GM12878 (cell line): ENCODE data around the gene DTWD2. TPM values are rescaled to one million over a fixed set of nuclear protein-coding genes. Genes with fewer than 3 reads are reported as not detected.

Source experiments
- ATAC-seq: fragments of 200-7000 bp; cut with Tn5 transposase; 3 replicates; pipeline ENCODE4 v1.9.1; 2020; ENCODE audit warnings: mild to moderate bottlenecking, moderate library complexity
- BruUV-seq: library from RNA; stranded (reverse); fragments of 400-500 nt; replicated peaks from 2 replicates; lab custom pipeline; 2021; lab: Mats Ljungman, UMichigan
- CTCF ChIA-PET: fragments of 300-600 bp; sonication (Branson Sonifier 250); formaldehyde crosslinking; extraction: SDS; loops from one replicate; lab custom pipeline; 2021; ENCODE audit warnings: inconsistent platforms; lab: Yijun Ruan, JAX
- POLR2A ChIA-PET: fragments of 350-600 bp; formaldehyde crosslinking; extraction: SDS; loops from one replicate; lab custom pipeline; 2021; ENCODE audit warnings: inconsistent platforms; lab: Charles Lee
- RAD21 ChIA-PET: fragments of 300-600 bp; sonication (Branson Sonifier 250); formaldehyde crosslinking; loops from one replicate; lab custom pipeline; 2023; ENCODE audit warnings: antibody characterized with exemption; ENCODE audit not compliant: unreplicated experiment; lab: Charles Lee
- SMC1A ChIA-PET: fragments of 300-600 bp; sonication (Branson Sonifier 250); formaldehyde crosslinking; loops from one replicate; lab custom pipeline; 2023; ENCODE audit not compliant: unreplicated experiment, uncharacterized antibody; lab: Charles Lee
- DNase-seq: peaks from one replicate; pipeline ENCODE4 v3.0.0-alpha.2; 2011; ENCODE audit warnings: low read depth, low spot score
- FAIRE-seq: peaks from 3 replicates; lab custom pipeline; 2011; peaks lifted over from hg19 to GRCh38; lab: Jason Lieb, UNC
- H2AFZ ChIP-seq: 2 replicates; pipeline ENCODE4 v1.6.0; 2011; ENCODE audit warnings: low read depth, low read length, control low read depth; ENCODE audit not compliant: control insufficient read depth
- H3K27ac ChIP-seq: 2 replicates; pipeline ENCODE4 v1.5.1; 2011; ENCODE audit warnings: control low read depth; ENCODE audit not compliant: control insufficient read depth, insufficient read depth
- H3K27me3 ChIP-seq, 2 experiments: replicated peaks in 1 of 2; 2 replicates each; pipeline versions ENCODE4 v1.6.0 to v1.6.1; 2011; ENCODE audit warnings: low read length in 1 of 2; ENCODE audit not compliant: control insufficient read depth in 2 of 2, insufficient read depth in 2 of 2
- H3K36me3 ChIP-seq, 2 experiments: 2 replicates each; pipeline ENCODE4 v1.5.1; 2011; ENCODE audit warnings: low read length in 1 of 2; ENCODE audit not compliant: control insufficient read depth in 2 of 2, insufficient read depth in 2 of 2
- H3K4me1 ChIP-seq: 2 replicates; pipeline ENCODE4 v1.6.1; 2011; ENCODE audit warnings: mild to moderate bottlenecking, low read length, moderate library complexity, mixed read lengths; ENCODE audit not compliant: control insufficient read depth, insufficient read depth
- H3K4me2 ChIP-seq: 2 replicates; pipeline ENCODE4 v1.6.0; 2011; ENCODE audit warnings: control low read depth; ENCODE audit not compliant: control insufficient read depth, insufficient read depth
- H3K4me3 ChIP-seq: fragments of 200-600 bp; sonication (generic); 2 replicates; pipeline ENCODE4 v1.5.1; 2016
- H3K79me2 ChIP-seq: 2 replicates; pipeline ENCODE4 v1.6.0; 2011; ENCODE audit warnings: low read length; ENCODE audit not compliant: control insufficient read depth, insufficient read depth
- H3K9ac ChIP-seq: 2 replicates; pipeline ENCODE4 v1.8.0; 2011; ENCODE audit warnings: low read length, control low read depth, mixed read lengths; ENCODE audit not compliant: control insufficient read depth, insufficient read depth
- H3K9me3 ChIP-seq: replicated peaks from 3 replicates; pipeline ENCODE4 v1.5.1; 2011; ENCODE audit warnings: mild to moderate bottlenecking, low read length; ENCODE audit not compliant: control insufficient read depth, insufficient read depth
- H4K20me1 ChIP-seq: 2 replicates; pipeline ENCODE4 v1.6.0; 2011; ENCODE audit not compliant: control insufficient read depth, insufficient read depth
- GATAD2B ChIP-seq: fragments of 450-650 bp; conservative IDR thresholded peaks from 2 replicates; pipeline ENCODE4 v1.6.1; 2017; ENCODE audit warnings: low read depth, mild to moderate bottlenecking, moderate library complexity
- JUNB ChIP-seq: IDR thresholded peaks from 2 replicates; pipeline ENCODE4 v1.6.1; 2016; ENCODE audit warnings: antibody characterized with exemption, mild to moderate bottlenecking
- WRNIP1 ChIP-seq: IDR thresholded peaks from 2 replicates; pipeline ENCODE4 v1.6.1; 2011; ENCODE audit warnings: low read depth, low read length, improper control_type of control experiment, borderline replicate concordance
- WGBS: methylation state at CpG from one replicate; pipeline ENCODE4 v1.1.6; 2016; ENCODE audit warnings: low lambda C conversion rate; ENCODE audit not compliant: insufficient replicate concordance, insufficient coverage; ENCODE audit errors: missing lambda C conversion rate; 5-methylcytosine and 5-hydroxymethylcytosine counted together
- in situ Hi-C: fragments of 300-500 bp; cut with MboI; formaldehyde crosslinking; loops from 9 replicates; pipeline ENCODE4 v1.14.3; 2018; ENCODE audit warnings: mixed read lengths
- intact Hi-C: fragments of 100-400 bp; cut with micrococcal nuclease; formaldehyde crosslinking; loops from one replicate; pipeline ENCODE4 v1.14.2; 2022; ENCODE audit not compliant: unreplicated experiment
- polyA plus RNA-seq, 11 experiments: library from polyadenylated mRNA; depleted of rRNA in 4 of 11; unstranded in 6 of 11; stranded (reverse) in 5 of 11; fragments of >200 nt; fragmentation: Nextera tagmentation in 4 of 11; fragmentation: Illumina TruSeq in 1 of 11; extraction: Ambion mirVana in 4 of 11; extraction: Trizol in 1 of 11; gene quantifications; 1 replicate in 1 of 11; 2 replicates in 10 of 11; pipeline versions ENCODE4 v1.2.1 to v1.2.3, GENCODE V29; 2011 to 2016; ENCODE audit warnings: inconsistent platforms in 2 of 11, missing spikeins in 2 of 11, low read depth in 1 of 11
- total RNA-seq, 4 experiments: library from RNA; depleted of rRNA in 3 of 4; stranded (reverse); fragments of >200 nt in 3 of 4; fragmentation: Illumina TruSeq in 1 of 4; extraction: Trizol in 1 of 4; gene quantifications; 2 replicates each; pipeline versions ENCODE4 v1.2.1 to v1.2.3, GENCODE V29; 2013 to 2021
- TF ChIP-seq, protein P1 (sequence below): fragments of 450-650 bp; IDR thresholded peaks from 2 replicates; pipeline ENCODE4 v1.6.1; 2014; ENCODE audit warnings: mild to moderate bottlenecking
- TF ChIP-seq, protein P2 (sequence below): fragments of 450-650 bp; IDR thresholded peaks from 2 replicates; pipeline ENCODE4 v1.6.1; 2016; ENCODE audit warnings: mild to moderate bottlenecking

DTWD2 gene
- total and polyA plus RNA-seq, 10 of the 15 experiments (the other 5 are each of a cell fraction or from before 2014, with no cell fraction given), result 0.93 to 8.4 (median 5.1) TPM

DNA sequence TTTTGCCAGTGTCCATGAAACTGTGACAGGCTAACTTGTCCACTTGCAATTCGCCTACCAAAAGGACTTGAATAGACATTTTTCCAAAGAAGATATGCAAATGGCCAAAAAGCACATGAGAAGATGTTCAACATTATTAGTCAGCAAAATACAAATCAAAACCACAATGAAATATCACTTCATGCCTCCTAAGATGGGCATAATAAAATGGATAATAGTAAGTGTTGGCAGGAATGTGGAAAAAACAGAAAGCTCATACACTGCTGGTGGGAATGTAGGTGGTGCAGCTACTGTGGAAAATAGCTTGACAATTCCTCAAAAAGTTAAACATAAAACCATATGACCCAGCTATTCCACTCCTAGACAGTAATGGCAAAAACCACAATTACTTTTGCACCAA, 7.9 kb downstream of the DTWD2 start:
- SMC1A ChIA-PET, result no interaction called here
- H3K9ac ChIP-seq, result no peak overlapping the region
- H3K27me3 ChIP-seq, result no peaks in the 10 kb centered on the region
- H3K9me3 ChIP-seq, result no peaks in the 10 kb centered on the region; the same call in 2 of the 3 replicates
- in situ Hi-C loops (loop anchor here (10.0 to 25.0 kb wide), 2 partner anchors 764 to 1482 kb away; partner anchors contain the start of gene PRR16), intact Hi-C loops (no loop called here)
- ATAC-seq, result no peak
- BruUV-seq, result no TSS peak
- TF ChIP-seq WRNIP1 (no peak), JUNB (no peak), GATAD2B (no peak)
- TF ChIP-seq, protein P1, sequence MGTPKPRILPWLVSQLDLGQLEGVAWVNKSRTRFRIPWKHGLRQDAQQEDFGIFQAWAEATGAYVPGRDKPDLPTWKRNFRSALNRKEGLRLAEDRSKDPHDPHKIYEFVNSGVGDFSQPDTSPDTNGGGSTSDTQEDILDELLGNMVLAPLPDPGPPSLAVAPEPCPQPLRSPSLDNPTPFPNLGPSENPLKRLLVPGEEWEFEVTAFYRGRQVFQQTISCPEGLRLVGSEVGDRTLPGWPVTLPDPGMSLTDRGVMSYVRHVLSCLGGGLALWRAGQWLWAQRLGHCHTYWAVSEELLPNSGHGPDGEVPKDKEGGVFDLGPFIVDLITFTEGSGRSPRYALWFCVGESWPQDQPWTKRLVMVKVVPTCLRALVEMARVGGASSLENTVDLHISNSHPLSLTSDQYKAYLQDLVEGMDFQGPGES, result no peak
- TF ChIP-seq, protein P2, sequence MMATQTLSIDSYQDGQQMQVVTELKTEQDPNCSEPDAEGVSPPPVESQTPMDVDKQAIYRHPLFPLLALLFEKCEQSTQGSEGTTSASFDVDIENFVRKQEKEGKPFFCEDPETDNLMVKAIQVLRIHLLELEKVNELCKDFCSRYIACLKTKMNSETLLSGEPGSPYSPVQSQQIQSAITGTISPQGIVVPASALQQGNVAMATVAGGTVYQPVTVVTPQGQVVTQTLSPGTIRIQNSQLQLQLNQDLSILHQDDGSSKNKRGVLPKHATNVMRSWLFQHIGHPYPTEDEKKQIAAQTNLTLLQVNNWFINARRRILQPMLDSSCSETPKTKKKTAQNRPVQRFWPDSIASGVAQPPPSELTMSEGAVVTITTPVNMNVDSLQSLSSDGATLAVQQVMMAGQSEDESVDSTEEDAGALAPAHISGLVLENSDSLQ, result no peak
- H3K36me3 ChIP-seq, result no peaks in the 10 kb centered on the region
- no peak for DNase-seq
- RAD21 ChIA-PET, result interaction anchor here (1.0 kb wide), 1 partner anchor 9 kb away, joined by 3 read pairs; no protein-coding TSS in a partner anchor
- no peak overlapping the region for H3K27ac ChIP-seq
- POLR2A ChIA-PET, result no interaction called here
- no peaks in the 10 kb centered on the region for H4K20me1 ChIP-seq
- H3K4me2 ChIP-seq, result no peak overlapping the region
- no peaks in the 10 kb centered on the region for H3K79me2 ChIP-seq
- no peak overlapping the region for H3K4me3 ChIP-seq
- 96% methylated on average over 1 of the region's 1 CpG for WGBS
- H3K4me1 ChIP-seq, result no peaks in the 10 kb centered on the region
- CTCF ChIA-PET, result no interaction called here
- FAIRE-seq, result no peak
- no peak overlapping the region for H2AFZ ChIP-seq
